Parathyroid adenoma (tissue), 2 donors: ENCODE measurements around the gene TRAF1.

Experiments used
- H2AFZ ChIP-seq: fragments of 300-600 bp; sonication (generic); one replicate; pipeline ENCODE4 v1.7.0; 2017; ENCODE audit warnings: antibody characterized with exemption, mild to moderate bottlenecking
- H3K27ac ChIP-seq: fragments of 300-600 bp; sonication (generic); one replicate; pipeline ENCODE4 v1.7.0; 2017
- H3K27me3 ChIP-seq: fragments of 300-600 bp; sonication (generic); one replicate; pipeline ENCODE4 v1.7.0; 2017; ENCODE audit warnings: low read length; ENCODE audit not compliant: control insufficient read depth, insufficient read depth
- H3K36me3 ChIP-seq: fragments of 300-600 bp; sonication (generic); one replicate; pipeline ENCODE4 v1.7.0; 2017; ENCODE audit warnings: low read length; ENCODE audit not compliant: control insufficient read depth, insufficient read depth
- H3K4me1 ChIP-seq: fragments of 300-600 bp; sonication (generic); one replicate; pipeline ENCODE4 v1.7.0; 2017; ENCODE audit warnings: control low read depth
- H3K4me2 ChIP-seq: fragments of 300-600 bp; sonication (generic); one replicate; pipeline ENCODE4 v1.7.0; 2017; ENCODE audit warnings: low read length
- H3K4me3 ChIP-seq: fragments of 300-600 bp; sonication (generic); one replicate; pipeline ENCODE4 v1.7.0; 2017; ENCODE audit warnings: low read depth, low read length
- H3K79me2 ChIP-seq: fragments of 300-600 bp; sonication (generic); one replicate; pipeline ENCODE4 v1.7.0; 2017; ENCODE audit warnings: control low read depth
- H3K9ac ChIP-seq: fragments of 300-600 bp; sonication (generic); one replicate; pipeline ENCODE4 v1.7.0; 2017; ENCODE audit warnings: mild to moderate bottlenecking
- H3K9me3 ChIP-seq: fragments of 300-600 bp; sonication (generic); one replicate; pipeline ENCODE4 v1.7.0; 2017; ENCODE audit warnings: low read length; ENCODE audit not compliant: control insufficient read depth
- TF ChIP-seq, protein P1 (sequence below): fragments of 300-600 bp; sonication (generic); IDR thresholded peaks from one replicate; pipeline ENCODE4 v1.7.0; 2017; ENCODE audit warnings: antibody characterized with exemption, mild to moderate bottlenecking
- donor health status: primary hyperparathyroidism.

Gene TRAF1

DNA sequence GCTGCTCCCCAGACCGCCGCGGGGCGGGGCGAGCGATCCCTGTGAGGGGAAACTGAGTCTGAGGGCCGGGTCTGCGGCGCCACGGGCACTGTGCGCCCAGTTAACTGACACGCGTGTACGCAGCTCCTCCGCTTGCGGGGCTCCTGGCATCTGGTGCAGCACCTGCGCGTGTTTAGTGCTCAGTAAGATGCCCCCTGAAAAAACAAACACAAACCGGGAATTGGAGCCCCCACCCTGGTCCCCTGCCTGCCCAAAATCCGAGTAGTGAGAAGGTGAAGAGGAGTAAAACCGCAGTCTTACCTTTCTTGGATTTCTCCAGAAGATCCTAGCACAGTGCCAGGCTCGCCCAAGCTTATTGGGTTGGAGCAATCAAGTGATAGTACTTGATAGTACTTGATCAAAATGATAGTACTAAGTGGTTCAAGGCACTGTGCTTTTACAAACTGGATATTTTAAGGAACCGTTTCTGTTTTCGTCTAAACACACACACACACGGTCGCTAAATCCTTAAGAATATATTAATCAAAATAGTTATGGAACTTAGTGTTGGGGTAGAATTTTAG is 2.7 kb upstream of the TRAF1 start:
- no peaks in the 10 kb centered on the region for H3K36me3 ChIP-seq

DNA sequence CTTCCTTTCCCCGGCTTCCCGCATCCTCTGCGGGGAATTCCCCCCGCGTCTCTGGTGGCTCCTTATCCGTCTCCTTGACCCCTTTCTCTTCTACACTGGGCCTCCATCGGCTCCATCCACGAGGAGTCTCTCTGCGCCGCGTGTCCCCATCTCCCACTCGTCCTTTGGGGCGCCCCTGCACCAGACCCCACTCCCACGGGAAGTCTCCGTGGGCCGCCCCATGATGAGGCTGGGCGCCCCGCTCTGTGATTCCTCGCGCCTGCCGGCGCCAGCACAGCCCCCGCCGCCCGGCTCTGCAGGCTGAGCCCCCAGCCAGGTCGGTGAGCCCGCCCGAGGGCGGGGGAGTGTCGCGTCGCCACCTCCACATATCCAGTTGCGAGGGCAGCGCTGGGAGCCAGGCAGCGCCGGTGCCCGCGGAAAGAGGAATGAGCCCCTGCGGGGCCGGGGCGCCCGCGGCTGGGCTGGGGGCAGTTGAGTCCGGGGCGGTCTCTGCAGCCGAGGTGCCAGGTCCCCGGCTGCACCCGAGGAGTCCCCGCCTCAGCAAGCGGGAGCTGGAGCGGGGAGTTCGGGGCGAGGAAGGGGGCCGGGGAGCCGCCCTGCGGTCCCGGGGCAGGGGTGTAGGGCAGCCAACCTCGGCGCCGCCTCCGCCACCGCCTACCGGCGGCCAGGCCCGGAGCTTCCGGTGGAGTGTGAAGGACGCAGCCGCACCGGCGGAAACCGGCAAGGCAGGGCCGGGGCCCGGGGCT is 2.1 kb upstream of the TRAF1 start:
- Histone ChIP-seq H3K27me3 (no peaks in the 10 kb centered on the region), H3K9me3 (no peaks in the 10 kb centered on the region), H3K27ac (peak overlapping the region; percentile 69), H3K4me3 (peak overlapping the region; percentile 85), H3K4me1 (peaks cover 3% of the 10 kb centered on the region), H3K79me2 (no peaks in the 10 kb centered on the region), H3K9ac (peak overlapping the region; percentile 37), H2AFZ (peak overlapping the region; percentile 98), H3K36me3 (no peaks in the 10 kb centered on the region), H3K4me2 (peak overlapping the region; percentile 99)
- TF ChIP-seq, protein P1, sequence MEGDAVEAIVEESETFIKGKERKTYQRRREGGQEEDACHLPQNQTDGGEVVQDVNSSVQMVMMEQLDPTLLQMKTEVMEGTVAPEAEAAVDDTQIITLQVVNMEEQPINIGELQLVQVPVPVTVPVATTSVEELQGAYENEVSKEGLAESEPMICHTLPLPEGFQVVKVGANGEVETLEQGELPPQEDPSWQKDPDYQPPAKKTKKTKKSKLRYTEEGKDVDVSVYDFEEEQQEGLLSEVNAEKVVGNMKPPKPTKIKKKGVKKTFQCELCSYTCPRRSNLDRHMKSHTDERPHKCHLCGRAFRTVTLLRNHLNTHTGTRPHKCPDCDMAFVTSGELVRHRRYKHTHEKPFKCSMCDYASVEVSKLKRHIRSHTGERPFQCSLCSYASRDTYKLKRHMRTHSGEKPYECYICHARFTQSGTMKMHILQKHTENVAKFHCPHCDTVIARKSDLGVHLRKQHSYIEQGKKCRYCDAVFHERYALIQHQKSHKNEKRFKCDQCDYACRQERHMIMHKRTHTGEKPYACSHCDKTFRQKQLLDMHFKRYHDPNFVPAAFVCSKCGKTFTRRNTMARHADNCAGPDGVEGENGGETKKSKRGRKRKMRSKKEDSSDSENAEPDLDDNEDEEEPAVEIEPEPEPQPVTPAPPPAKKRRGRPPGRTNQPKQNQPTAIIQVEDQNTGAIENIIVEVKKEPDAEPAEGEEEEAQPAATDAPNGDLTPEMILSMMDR: no peak

More for the DNA sequence above, 2.7 kb upstream of the TRAF1 start:
- Histone ChIP-seq H3K9me3 (no peaks in the 10 kb centered on the region), H3K27me3 (no peaks in the 10 kb centered on the region), H3K4me2 (peak overlapping the region; percentile 99), H3K9ac (peak overlapping the region; percentile 37), H3K27ac (peak overlapping the region; percentile 69), H3K79me2 (no peaks in the 10 kb centered on the region), H3K4me3 (peak overlapping the region; percentile 85), H2AFZ (peak overlapping the region; percentile 98), H3K4me1 (peaks cover 3% of the 10 kb centered on the region)
- TF ChIP-seq, protein P1: peak; percentile 9

DNA sequence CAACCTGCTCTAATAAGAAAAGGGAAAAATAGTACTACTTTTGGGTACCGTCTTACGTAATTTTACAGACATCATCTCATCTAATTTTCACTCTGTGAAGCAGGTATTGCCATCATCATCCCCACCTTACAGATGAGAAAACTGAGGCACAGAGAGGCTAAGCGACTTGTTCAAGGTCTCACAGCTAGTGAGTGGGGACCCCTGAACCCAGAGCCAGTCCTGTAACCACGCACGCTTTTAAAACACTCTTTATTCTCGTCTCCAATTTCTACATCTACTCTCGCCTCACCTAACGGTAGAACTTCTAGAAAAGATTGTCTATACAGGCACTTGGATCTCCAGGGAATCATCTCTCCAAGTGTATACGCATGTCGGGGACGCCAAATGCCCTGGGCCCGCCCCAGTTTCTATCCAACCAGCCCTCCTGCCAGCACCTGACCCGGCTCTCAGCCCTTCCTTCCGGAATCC is 1.5 kb upstream of the TRAF1 start:
- Histone ChIP-seq H2AFZ (peak overlapping the region; percentile 98), H3K4me3 (peak overlapping the region; percentile 85), H3K36me3 (no peaks in the 10 kb centered on the region), H3K27me3 (no peaks in the 10 kb centered on the region), H3K79me2 (no peaks in the 10 kb centered on the region), H3K27ac (peak overlapping the region; percentile 69), H3K9ac (no peak overlapping the region), H3K9me3 (no peaks in the 10 kb centered on the region), H3K4me1 (peaks cover 3% of the 10 kb centered on the region), H3K4me2 (peak overlapping the region; percentile 99)
- TF ChIP-seq, protein P1: no peak

DNA sequence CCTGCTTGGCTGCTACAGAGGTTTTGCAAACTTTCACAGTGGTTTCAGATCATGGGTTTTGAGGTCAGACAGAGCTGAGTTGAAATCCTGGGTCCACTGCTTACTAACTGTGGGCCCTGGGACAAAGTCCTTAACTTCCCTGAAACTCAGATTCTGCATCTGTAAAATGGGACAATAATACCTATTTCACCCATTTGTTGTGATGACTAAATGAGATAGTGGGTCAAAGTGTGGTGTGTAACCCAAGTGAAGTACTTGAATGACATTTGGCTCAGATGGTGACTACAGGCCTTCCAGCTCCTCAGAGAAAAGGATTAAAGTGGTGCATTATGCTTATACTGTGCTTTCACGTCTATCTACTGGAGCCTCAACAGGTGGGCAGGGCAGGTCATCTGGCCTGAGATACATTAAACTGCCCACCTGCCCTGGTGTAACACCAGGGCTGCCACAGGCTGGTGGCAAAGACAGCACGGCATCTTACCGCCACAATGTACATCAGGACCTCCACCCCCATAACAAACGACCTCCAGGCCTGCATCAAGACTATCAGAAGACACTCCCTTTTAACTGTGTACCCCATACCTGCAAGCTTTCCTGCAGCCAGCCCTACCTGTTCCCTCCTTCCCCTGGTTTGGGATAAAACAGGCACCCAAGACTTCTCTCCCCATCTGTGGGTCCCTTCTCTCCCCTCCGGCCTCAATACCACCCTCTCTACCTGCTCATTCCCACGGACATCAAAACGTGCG is 846 bp upstream of the TRAF1 start:
- peak overlapping the region; percentile 99 for H3K4me2 ChIP-seq
- no peaks in the 10 kb centered on the region for H3K79me2 ChIP-seq
- no peak overlapping the region for H2AFZ ChIP-seq
- H3K4me3 ChIP-seq: no peak overlapping the region
- no peak overlapping the region for H3K27ac ChIP-seq
- H3K4me1 ChIP-seq: peaks cover 3% of the 10 kb centered on the region
- TF ChIP-seq, protein P1: no peak
- H3K9me3 ChIP-seq: no peaks in the 10 kb centered on the region
- H3K36me3 ChIP-seq: no peaks in the 10 kb centered on the region
- no peak overlapping the region for H3K9ac ChIP-seq
- H3K27me3 ChIP-seq: no peaks in the 10 kb centered on the region
